SK-N-SH (cell line): ENCODE measurements around the gene CASTOR2.
"Not testable (repeated sequence)": the region's sequence is repeated elsewhere in the genome, so short reads cannot be mapped to it uniquely, and the experiment has no call there.

ENCODE experiments used
- FOSL2 ChIP-seq: IDR thresholded peaks from 2 replicates; pipeline ENCODE4 v1.4.0; 2012; ENCODE audit warnings: low read depth, mild to moderate bottlenecking, moderate library complexity, borderline replicate concordance
- FOXM1 ChIP-seq: IDR thresholded peaks from 2 replicates; pipeline ENCODE4 v1.4.0; 2012; ENCODE audit warnings: low read depth, mild to moderate bottlenecking
- JUND ChIP-seq: IDR thresholded peaks from 2 replicates; pipeline ENCODE4 v1.4.0; 2012
- NFIC ChIP-seq: IDR thresholded peaks from 2 replicates; pipeline ENCODE4 v1.4.0; 2012; ENCODE audit warnings: borderline replicate concordance
- POLR2AphosphoS5 ChIP-seq: IDR thresholded peaks from 2 replicates; pipeline ENCODE4 v1.6.1; 2012; ENCODE audit warnings: low read depth, low read length
- YY1 ChIP-seq: IDR thresholded peaks from 2 replicates; pipeline ENCODE4 v1.4.0; 2012; ENCODE audit warnings: low read depth, mild to moderate bottlenecking
- TF ChIP-seq, protein P1 (sequence below): fragments of 200-600 bp; sonication (generic); IDR thresholded peaks from 2 replicates; pipeline ENCODE4 v1.6.1; 2017; ENCODE audit warnings: antibody characterized with exemption, mild to moderate bottlenecking, moderate library complexity
- TF ChIP-seq, protein P2 (sequence below): IDR thresholded peaks from 2 replicates; pipeline ENCODE4 v1.6.1; 2012; ENCODE audit warnings: mild to moderate bottlenecking, low read depth, low read length, moderate library complexity
- TF ChIP-seq, protein P3 (sequence below): IDR thresholded peaks from 2 replicates; pipeline ENCODE4; 2012

DNA sequence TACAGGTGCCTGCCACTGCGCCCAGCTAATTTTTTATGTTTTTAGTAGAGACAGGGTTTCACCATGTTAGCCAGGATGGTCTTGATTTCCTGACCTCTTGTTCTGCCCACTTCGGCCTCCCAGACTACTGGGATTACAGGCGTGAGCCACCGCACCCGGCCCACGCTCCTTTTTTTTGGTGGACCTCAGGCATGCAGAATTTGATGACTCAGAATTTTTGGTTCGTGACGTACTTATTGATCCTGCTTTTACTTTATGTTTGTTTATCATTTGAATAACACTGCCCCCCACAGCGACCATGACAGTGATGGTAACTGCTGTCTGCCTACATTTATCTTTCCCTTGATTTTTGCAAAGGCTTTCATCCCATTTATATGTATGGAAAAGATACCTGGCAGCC lies 23.9 kb downstream of the CASTOR2 start:
- TF ChIP-seq, protein P1, sequence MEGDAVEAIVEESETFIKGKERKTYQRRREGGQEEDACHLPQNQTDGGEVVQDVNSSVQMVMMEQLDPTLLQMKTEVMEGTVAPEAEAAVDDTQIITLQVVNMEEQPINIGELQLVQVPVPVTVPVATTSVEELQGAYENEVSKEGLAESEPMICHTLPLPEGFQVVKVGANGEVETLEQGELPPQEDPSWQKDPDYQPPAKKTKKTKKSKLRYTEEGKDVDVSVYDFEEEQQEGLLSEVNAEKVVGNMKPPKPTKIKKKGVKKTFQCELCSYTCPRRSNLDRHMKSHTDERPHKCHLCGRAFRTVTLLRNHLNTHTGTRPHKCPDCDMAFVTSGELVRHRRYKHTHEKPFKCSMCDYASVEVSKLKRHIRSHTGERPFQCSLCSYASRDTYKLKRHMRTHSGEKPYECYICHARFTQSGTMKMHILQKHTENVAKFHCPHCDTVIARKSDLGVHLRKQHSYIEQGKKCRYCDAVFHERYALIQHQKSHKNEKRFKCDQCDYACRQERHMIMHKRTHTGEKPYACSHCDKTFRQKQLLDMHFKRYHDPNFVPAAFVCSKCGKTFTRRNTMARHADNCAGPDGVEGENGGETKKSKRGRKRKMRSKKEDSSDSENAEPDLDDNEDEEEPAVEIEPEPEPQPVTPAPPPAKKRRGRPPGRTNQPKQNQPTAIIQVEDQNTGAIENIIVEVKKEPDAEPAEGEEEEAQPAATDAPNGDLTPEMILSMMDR: not testable (repeated sequence)
- TF ChIP-seq, protein P2, sequence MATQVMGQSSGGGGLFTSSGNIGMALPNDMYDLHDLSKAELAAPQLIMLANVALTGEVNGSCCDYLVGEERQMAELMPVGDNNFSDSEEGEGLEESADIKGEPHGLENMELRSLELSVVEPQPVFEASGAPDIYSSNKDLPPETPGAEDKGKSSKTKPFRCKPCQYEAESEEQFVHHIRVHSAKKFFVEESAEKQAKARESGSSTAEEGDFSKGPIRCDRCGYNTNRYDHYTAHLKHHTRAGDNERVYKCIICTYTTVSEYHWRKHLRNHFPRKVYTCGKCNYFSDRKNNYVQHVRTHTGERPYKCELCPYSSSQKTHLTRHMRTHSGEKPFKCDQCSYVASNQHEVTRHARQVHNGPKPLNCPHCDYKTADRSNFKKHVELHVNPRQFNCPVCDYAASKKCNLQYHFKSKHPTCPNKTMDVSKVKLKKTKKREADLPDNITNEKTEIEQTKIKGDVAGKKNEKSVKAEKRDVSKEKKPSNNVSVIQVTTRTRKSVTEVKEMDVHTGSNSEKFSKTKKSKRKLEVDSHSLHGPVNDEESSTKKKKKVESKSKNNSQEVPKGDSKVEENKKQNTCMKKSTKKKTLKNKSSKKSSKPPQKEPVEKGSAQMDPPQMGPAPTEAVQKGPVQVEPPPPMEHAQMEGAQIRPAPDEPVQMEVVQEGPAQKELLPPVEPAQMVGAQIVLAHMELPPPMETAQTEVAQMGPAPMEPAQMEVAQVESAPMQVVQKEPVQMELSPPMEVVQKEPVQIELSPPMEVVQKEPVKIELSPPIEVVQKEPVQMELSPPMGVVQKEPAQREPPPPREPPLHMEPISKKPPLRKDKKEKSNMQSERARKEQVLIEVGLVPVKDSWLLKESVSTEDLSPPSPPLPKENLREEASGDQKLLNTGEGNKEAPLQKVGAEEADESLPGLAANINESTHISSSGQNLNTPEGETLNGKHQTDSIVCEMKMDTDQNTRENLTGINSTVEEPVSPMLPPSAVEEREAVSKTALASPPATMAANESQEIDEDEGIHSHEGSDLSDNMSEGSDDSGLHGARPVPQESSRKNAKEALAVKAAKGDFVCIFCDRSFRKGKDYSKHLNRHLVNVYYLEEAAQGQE: not testable (repeated sequence)
- not testable (repeated sequence) for TF ChIP-seq FOSL2, NFIC, FOXM1, JUND, YY1, POLR2AphosphoS5
- TF ChIP-seq, protein P3, sequence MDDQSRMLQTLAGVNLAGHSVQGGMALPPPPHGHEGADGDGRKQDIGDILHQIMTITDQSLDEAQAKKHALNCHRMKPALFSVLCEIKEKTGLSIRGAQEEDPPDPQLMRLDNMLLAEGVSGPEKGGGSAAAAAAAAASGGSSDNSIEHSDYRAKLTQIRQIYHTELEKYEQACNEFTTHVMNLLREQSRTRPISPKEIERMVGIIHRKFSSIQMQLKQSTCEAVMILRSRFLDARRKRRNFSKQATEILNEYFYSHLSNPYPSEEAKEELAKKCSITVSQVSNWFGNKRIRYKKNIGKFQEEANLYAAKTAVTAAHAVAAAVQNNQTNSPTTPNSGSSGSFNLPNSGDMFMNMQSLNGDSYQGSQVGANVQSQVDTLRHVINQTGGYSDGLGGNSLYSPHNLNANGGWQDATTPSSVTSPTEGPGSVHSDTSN: not testable (repeated sequence)
